Astrocyte (in vitro differentiated cells and primary cell): ENCODE data around the gene DPH2. TPM values are rescaled to one million over a fixed set of nuclear protein-coding genes. Genes with fewer than 3 reads are reported as not detected.

Experiments
- DNase-seq: peaks from one replicate; pipeline ENCODE4 v3.0.0-alpha.2; 2010; ENCODE audit warnings: low read depth
- FAIRE-seq: peaks from 2 replicates; lab custom pipeline; 2011; peaks lifted over from hg19 to GRCh38; lab: Jason Lieb, UNC
- H2AFZ ChIP-seq: 2 replicates; pipeline ENCODE4 v1.6.0; 2012; ENCODE audit warnings: low read depth, low read length, inconsistent platforms
- H3K27ac ChIP-seq: 2 replicates; pipeline ENCODE4 v1.5.1; 2011; ENCODE audit warnings: low read depth, low read length, inconsistent platforms
- H3K27me3 ChIP-seq: 2 replicates; pipeline ENCODE4 v1.6.0; 2011; ENCODE audit warnings: low read length, inconsistent platforms; ENCODE audit not compliant: insufficient read depth
- H3K36me3 ChIP-seq: 2 replicates; pipeline ENCODE4 v1.5.1; 2011; ENCODE audit warnings: low read length, inconsistent platforms; ENCODE audit not compliant: insufficient read depth
- H3K4me1 ChIP-seq: 2 replicates; pipeline ENCODE4 v1.5.1; 2011; ENCODE audit warnings: low read length, inconsistent platforms; ENCODE audit not compliant: insufficient read depth
- H3K4me2 ChIP-seq: 2 replicates; pipeline ENCODE4 v1.6.0; 2012; ENCODE audit warnings: low read length, inconsistent platforms
- H3K4me3 ChIP-seq: 2 replicates; pipeline ENCODE4 v1.5.1; 2011; ENCODE audit warnings: low read depth, mild to moderate bottlenecking, low read length, inconsistent platforms; ENCODE audit not compliant: insufficient read depth
- H3K79me2 ChIP-seq: 2 replicates; pipeline ENCODE4 v1.6.0; 2012; ENCODE audit warnings: mild to moderate bottlenecking, low read length, inconsistent platforms; ENCODE audit not compliant: insufficient read depth
- H3K9ac ChIP-seq: 2 replicates; pipeline ENCODE4 v1.6.0; 2012; ENCODE audit warnings: mild to moderate bottlenecking, low read length, inconsistent platforms
- H3K9me3 ChIP-seq: 2 replicates; pipeline ENCODE4 v1.5.1; 2012; ENCODE audit warnings: low read depth, mild to moderate bottlenecking, low read length, inconsistent platforms; ENCODE audit not compliant: insufficient read depth
- H4K20me1 ChIP-seq: 2 replicates; pipeline ENCODE4 v1.6.0; 2012; ENCODE audit warnings: low read length, inconsistent platforms; ENCODE audit not compliant: insufficient read depth
- H3K27ac Mint-ChIP-seq: one replicate; pipeline ENCODE4 v1.8.0; 2021; ENCODE audit warnings: mild to moderate bottlenecking, mixed read lengths; ENCODE audit not compliant: unreplicated experiment
- H3K27me3 Mint-ChIP-seq: one replicate; pipeline ENCODE4 v1.8.0; 2021; ENCODE audit warnings: low read depth, mixed read lengths; ENCODE audit not compliant: unreplicated experiment
- H3K36me3 Mint-ChIP-seq: one replicate; pipeline ENCODE4 v1.8.0; 2021; ENCODE audit warnings: low read depth, mixed read lengths; ENCODE audit not compliant: unreplicated experiment
- H3K4me1 Mint-ChIP-seq: one replicate; pipeline ENCODE4 v1.8.0; 2021; ENCODE audit warnings: low read depth, mixed read lengths; ENCODE audit not compliant: unreplicated experiment
- H3K4me3 Mint-ChIP-seq: one replicate; pipeline ENCODE4 v1.8.0; 2021; ENCODE audit warnings: mild to moderate bottlenecking, moderate library complexity, mixed read lengths; ENCODE audit not compliant: unreplicated experiment
- H3K9me3 Mint-ChIP-seq: one replicate; pipeline ENCODE4 v1.8.0; 2021; ENCODE audit warnings: mild to moderate bottlenecking, mixed read lengths; ENCODE audit not compliant: unreplicated experiment
- CTCF ChIP-seq: IDR thresholded peaks from 2 replicates; pipeline ENCODE4 v1.5.1; 2011; ENCODE audit warnings: low read depth, mild to moderate bottlenecking, inconsistent platforms, low read length, moderate library complexity; ENCODE audit not compliant: insufficient read depth
- EZH2 ChIP-seq: IDR thresholded peaks from 2 replicates; pipeline ENCODE4 v1.6.1; 2012; ENCODE audit warnings: mild to moderate bottlenecking, low read length, inconsistent platforms; ENCODE audit not compliant: insufficient read depth
- total RNA-seq: library from RNA; stranded (reverse); gene quantifications from 2 replicates; pipeline ENCODE4 v1.2.1, GENCODE V29; 2021

DPH2 gene
- total RNA-seq, 1 donor from 2014 or later, result 31.6 TPM

GRCh38 chr1:43975249-43975961 is 5.6 kb downstream of the DPH2 start:
- H3K36me3 Mint-ChIP-seq, result peaks cover 16% of the 10 kb centered on the region
- Histone ChIP-seq H3K4me2 (peak overlapping the region; percentile 97), H3K27ac (peak overlapping the region; percentile 79), H4K20me1 (peaks cover 41% of the 10 kb centered on the region), H3K36me3 (peaks cover 22% of the 10 kb centered on the region), H3K79me2 (peaks cover 63% of the 10 kb centered on the region), H2AFZ (peak overlapping the region; percentile 94), H3K27me3 (no peaks in the 10 kb centered on the region), H3K9ac (peak overlapping the region; percentile 90), H3K4me3 (peak overlapping the region; percentile 80), H3K9me3 (no peaks in the 10 kb centered on the region), H3K4me1 (peaks cover 45% of the 10 kb centered on the region)
- H3K4me3 Mint-ChIP-seq, result peak overlapping the region; percentile 88
- H3K9me3 Mint-ChIP-seq, result no peaks in the 10 kb centered on the region
- FAIRE-seq (no peak), DNase-seq (no peak)
- peak overlapping the region; percentile 81 for H3K27ac Mint-ChIP-seq
- H3K27me3 Mint-ChIP-seq, result no peaks in the 10 kb centered on the region
- H3K4me1 Mint-ChIP-seq, result peaks cover 34% of the 10 kb centered on the region
- no peak for TF ChIP-seq EZH2
- TF ChIP-seq CTCF, result no peak

GRCh38 chr1:43976045-43976444 is 6.2 kb downstream of the DPH2 start:
- Histone ChIP-seq H3K79me2 (peaks cover 63% of the 10 kb centered on the region), H2AFZ (no peak overlapping the region), H3K36me3 (peaks cover 22% of the 10 kb centered on the region), H3K4me3 (peak overlapping the region; percentile 80), H3K4me2 (peak overlapping the region; percentile 97), H3K9ac (peak overlapping the region; percentile 90), H3K27ac (peak overlapping the region; percentile 79), H3K27me3 (no peaks in the 10 kb centered on the region), H4K20me1 (peaks cover 45% of the 10 kb centered on the region), H3K9me3 (no peaks in the 10 kb centered on the region), H3K4me1 (peaks cover 45% of the 10 kb centered on the region)
- Mint-ChIP-seq H3K9me3 (no peaks in the 10 kb centered on the region), H3K36me3 (peaks cover 19% of the 10 kb centered on the region), H3K4me1 (peaks cover 34% of the 10 kb centered on the region), H3K27me3 (no peaks in the 10 kb centered on the region), H3K4me3 (peak overlapping the region; percentile 88), H3K27ac (peak overlapping the region; percentile 81)
- no peak for DNase-seq
- TF ChIP-seq EZH2 (no peak), CTCF (no peak)
- FAIRE-seq, result no peak

GRCh38 chr1:43976890-43977289 is 7.1 kb downstream of the DPH2 start:
- peaks cover 45% of the 10 kb centered on the region for H3K4me1 ChIP-seq
- H3K4me3 ChIP-seq, result no peak overlapping the region
- Mint-ChIP-seq H3K27me3 (no peaks in the 10 kb centered on the region), H3K4me3 (peak overlapping the region; percentile 88), H3K27ac (peak overlapping the region; percentile 76), H3K9me3 (no peaks in the 10 kb centered on the region), H3K36me3 (peaks cover 21% of the 10 kb centered on the region), H3K4me1 (peaks cover 34% of the 10 kb centered on the region)
- H2AFZ ChIP-seq, result no peak overlapping the region
- peaks cover 24% of the 10 kb centered on the region for H3K36me3 ChIP-seq
- DNase-seq (no peak), FAIRE-seq (no peak)
- H3K27me3 ChIP-seq, result no peaks in the 10 kb centered on the region
- H3K9ac ChIP-seq, result no peak overlapping the region
- peaks cover 49% of the 10 kb centered on the region for H4K20me1 ChIP-seq
- H3K9me3 ChIP-seq, result no peaks in the 10 kb centered on the region
- H3K79me2 ChIP-seq, result peaks cover 65% of the 10 kb centered on the region
- TF ChIP-seq EZH2 (no peak), CTCF (no peak)
- H3K4me2 ChIP-seq, result peak overlapping the region; percentile 97
- H3K27ac ChIP-seq, result no peak overlapping the region
